NCI-H748 (cell line): ENCODE data around the gene ELF5.

ENCODE experiments used
- DNase-seq: peaks from one replicate; lab custom pipeline; 2025; ENCODE audit not compliant: unreplicated experiment; lab: John Stamatoyannopoulos, UW

The ELF5 gene

DNA sequence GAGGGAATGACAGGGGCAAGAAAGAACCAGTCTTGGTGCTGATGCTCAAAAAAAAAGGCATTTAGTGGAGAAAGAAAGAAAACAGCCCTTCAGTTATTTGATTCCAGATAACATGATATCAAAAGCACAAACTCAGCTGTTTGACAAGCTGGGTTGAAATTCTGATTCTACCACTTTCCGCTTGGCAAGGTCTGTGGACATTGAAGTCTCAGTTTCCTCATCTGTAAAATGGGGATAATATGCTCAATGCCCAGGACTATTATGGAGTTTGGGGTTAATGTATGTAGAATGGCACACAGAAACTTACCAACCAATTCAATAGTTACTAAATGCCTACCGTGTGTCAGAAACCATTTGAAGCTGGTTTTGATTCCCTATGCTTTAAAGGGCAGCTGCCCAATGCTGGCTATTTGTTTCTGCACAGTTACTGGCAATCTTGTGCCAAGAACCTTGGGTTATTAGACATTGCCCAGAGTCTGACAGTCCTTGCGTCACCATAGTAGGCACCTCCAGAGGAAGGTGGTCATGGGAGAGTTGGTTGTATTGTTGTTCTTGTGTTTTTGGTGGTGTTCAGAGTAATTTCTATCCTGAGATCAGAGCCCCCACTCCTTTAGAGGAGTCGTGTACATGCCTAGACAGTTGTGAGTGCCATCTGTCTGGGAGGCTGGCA is 19.5 kb downstream of the ELF5 start:
- DNase-seq, result no peak

- DNase-seq, result no peak
Measured at GRCh38 chr11:34493468-34493867, 20.1 kb downstream of the ELF5 start.

DNA sequence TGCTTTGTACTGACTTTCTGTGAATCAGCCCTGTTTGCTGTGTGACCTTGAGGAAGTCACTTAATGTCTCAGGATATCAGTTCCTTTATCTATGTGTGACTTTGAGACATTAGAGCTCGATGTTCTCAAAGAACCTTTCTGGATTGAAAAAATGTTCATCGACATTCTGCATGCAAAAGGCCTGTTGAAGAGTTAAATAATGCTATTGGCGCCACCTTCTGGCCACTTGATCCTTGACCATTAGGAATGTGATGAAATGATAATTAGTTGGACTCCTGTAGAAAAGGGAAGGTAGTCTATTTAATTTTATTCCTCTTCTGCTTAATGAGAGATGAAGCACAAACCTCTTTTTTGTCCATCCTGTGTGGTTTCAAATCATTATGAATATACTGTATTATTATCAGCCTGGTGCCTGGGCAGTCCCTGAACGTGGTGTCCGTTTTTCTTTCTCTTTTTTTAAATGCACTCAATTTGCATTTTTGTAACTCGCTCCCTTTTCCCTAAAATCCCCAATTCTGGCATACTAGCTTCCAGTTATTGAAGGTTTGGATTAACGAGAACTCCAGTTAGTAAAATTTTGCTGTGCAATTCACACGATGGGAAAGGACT is 20.7 kb downstream of the ELF5 start:
- DNase-seq, result peak; percentile 79

- DNase-seq, result no peak
Measured at GRCh38 chr11:34490304-34490703, 23.3 kb downstream of the ELF5 start.

DNA sequence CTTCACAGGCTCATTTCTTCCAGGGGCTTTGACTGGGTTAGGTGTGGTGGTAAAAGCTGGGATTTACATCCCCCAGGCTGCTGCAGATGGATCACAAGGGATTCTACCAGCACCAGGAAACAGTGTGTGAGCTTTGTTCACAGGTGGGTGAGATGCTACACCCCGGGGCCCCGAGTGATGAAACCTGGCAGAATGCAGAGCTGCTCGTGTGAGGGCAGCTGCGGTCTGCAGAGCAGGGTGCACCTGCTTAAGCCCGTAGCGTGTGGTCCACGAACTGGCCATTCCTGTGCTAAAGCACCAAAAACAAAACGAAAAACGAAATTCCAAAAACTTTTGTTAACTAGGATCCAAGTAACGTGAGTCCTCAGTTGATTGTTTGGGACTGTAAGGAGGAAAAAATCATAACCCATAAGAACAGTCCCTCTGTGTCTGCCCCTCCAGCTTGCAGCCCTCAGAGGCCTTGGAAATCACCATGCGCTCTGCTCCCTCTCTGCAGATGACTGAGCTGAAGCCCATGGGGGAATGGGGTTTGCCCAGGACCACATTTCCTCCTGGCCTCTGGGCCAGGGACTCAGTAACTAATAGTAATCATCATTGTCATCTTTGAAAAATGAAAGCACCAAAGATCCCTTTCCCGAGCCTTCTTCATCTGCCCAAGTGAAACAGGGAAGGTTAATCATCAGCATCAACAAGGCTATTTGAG is 24.6 kb downstream of the ELF5 start:
- DNase-seq, result no peak

DNA sequence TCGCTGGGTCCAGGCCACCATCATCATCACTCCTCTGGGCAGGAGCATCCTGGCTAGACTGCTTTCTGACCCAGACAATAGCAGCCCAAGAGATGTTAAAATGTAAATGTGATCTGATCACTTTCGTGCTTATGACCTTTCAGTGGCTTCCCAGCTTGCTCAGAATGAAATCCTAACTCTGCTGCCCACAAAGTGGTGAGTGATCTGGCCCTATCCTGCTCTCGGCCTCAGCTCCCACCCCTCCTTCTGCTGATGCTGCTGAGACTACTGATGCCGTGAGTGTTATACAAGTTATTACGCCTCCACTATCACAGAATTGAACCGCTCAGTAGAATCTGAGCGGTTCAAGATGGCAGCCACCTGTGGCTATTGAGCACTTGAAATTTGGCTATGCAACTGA is 26.2 kb downstream of the ELF5 start:
- no peak for DNase-seq

DNA sequence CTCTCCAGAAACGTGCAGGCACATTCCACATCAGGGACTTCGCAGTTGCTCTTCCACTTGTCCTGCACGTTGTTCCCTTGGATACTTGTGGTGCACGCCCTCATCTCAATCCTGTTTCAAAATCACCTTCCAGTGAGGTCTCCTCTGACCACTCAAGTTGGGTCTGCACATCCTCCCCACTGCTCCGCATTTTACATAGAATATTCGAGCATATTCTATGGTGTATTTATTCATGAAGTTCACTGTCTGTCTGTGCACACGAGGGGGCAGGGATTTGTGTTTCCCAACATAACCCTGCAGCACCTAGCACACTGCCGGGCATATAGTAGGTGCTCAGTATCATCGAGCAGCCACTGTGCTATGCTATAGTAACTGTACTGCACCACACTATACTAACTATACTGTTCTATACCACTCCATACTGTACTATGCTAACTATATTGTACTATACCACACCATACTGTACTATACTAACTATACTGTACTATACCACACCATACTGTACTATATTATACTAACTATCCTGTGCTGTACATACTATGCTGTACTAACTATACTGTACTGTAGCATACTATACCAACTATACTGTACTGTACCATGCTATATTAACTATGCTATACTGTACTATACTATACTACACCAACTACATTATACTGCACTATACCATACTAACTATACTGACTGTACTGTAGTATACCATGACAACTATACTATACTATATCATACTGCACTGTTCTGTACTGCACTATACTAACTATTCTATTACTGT is 30.3 kb downstream of the ELF5 start:
- DNase-seq, result no peak

DNA sequence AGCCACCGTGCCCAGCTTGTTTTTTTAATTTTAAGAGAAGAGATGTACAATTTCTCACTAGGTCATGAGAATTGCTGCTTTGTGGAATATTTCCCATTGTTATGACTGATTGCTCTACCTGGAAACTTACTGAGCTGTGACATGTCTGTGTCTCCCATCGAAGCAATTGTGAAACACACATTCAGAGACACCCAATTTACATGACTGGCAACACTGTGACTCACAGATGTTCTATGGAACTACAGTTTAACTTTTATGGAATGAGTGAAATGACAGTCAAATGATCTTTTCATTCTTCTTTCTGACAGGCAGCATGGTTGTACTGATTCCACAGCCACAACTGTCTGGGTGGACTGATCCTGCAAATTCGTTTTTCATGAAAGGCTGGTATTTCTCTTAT is 32.3 kb downstream of the ELF5 start:
- no peak for DNase-seq

DNA sequence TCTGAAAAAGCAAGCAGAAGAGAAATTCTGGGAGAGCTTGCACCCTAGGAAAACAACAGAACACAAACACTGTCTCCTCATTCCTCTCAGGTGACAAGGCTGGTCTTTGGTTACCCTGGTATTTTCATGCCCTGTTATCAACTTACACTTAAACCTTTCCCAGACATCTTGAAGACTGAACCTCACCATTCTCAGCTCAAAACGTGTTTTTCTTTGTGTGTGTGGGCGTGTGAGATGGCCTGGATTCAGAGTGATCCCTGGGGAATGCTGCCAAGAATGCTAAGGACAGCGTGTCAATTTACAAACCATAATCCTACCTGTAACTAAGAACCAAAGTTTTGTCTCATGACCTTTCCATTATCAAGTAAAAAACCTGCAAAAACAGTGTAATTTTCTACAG is 33.3 kb downstream of the ELF5 start:
- no peak for DNase-seq

DNA sequence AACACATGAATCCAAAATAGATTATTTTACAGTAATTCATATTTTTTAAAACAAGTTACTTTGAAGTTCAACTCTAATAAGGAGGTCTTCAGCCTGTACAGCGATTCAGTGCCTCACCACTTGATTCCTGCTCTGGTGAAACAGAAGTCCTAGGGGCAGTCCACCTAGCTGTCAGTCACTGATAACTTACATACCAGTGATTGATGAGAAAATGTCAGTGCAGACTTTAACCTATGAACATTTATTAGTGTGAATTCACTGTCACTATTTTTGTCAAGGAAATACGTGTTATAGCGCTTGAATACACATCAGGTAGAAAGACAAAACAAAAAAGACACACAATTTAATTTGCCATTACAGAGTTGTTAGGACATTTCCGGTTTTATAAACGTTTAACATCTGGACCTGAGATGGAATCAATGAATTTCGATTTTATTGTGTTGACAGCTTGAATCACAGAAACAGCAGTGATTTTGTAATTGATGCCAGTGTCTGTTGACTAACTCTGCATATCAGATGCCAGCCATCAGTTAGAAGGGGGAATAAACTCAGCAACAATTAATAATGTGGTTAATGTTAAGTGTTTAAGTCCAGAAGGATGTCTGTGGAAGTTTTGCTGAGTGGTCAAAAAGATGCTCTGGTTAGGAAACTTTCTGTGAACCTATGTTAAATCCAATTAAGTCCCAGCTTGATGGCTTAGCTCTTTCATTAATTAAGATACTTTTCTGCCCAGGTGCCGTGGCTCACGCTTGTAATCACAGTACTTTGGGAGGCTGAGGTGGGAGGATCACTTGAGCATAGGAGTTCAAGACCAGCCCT is 34.5 kb downstream of the ELF5 start:
- no peak for DNase-seq

DNA sequence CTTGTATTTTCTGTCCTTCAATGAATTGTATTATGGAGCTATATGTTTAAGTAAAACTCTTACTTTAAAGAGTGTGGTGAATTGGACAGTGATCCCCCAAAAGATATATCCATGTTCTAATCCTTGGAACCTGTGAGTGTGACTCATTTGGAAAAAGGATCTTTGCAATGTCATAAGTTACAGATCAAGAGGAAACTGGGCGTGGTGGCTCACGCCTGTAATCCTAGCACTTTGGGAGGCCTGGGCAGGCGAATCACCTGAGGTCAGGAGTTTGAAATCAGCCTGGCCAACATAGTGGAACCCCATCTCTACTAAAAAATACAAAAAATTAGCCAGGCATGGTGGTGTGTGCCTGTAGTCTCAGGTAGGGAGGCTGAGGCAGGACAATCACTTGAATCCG is 36.7 kb downstream of the ELF5 start:
- DNase-seq, result no peak

GRCh38 chr11:34475656-34476055 is 37.9 kb downstream of the ELF5 start:
- no peak for DNase-seq

- DNase-seq, result no peak
Measured at GRCh38 chr11:34473603-34474169, 39.9 kb downstream of the ELF5 start.

DNA sequence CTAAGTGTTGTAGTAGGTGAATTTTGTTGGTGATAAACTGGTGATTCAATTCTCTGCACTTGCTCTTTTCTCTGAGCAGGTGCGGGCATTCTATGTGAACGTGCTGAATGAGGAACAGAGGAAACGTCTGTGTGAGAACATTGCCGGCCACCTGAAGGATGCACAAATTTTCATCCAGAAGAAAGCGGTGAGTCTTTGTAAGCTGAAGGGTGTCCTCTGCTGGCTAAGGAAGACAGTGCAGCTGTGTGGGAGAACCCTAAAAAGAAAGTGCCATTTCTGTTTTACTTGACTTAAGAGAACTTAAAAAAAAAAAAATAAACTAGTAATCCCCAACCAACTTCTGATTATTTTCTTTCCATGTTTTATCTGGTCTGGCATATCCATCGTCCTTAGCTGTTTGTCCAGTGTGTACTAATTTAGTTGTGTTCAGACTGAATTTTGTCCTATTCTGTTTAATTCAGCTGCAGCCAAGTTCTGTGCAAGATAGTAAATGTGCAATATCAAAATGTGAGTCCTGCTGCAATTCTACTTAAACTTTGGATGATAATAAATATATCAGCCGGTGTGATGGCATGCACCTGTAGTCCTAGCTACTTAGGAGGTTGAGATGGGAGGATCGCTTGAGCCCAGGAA is 45.3 kb downstream of the ELF5 start:
- peak; percentile 27 for DNase-seq

- no peak for DNase-seq
Measured at GRCh38 chr11:34466802-34467488, 46.6 kb downstream of the ELF5 start.

GRCh38 chr11:34464591-34465051 is 49.0 kb downstream of the ELF5 start:
- DNase-seq, result no peak

GRCh38 chr11:34461215-34461614 is 52.4 kb downstream of the ELF5 start:
- DNase-seq, result no peak

DNA sequence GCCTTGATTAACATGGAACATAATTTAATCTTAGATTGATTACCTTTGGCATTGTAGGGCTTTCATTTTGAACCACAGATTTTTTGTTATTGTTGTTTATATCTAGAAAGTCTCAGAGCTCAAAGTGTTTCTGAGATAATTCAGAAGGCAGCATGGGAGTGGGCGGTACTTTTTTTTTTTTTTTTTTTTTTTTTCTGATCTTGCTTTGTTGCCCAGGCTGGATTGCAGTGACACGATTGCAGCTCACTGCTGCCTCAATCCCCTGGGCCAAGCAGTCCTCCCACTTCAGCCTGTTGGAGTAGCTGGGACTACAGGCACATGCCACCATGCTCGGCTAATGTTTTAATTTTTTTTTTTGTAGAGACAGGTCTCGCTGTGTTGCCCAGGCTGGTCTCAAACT is 53.3 kb downstream of the ELF5 start:
- no peak for DNase-seq

- no peak for DNase-seq
Measured at GRCh38 chr11:34459507-34460162, 54.0 kb downstream of the ELF5 start.
